ENCODE results near the gene PGBD1.
A peak's percentile ranks its signal among the peaks of the same experiment; 100 is the strongest.

The PGBD1 gene, protein sequence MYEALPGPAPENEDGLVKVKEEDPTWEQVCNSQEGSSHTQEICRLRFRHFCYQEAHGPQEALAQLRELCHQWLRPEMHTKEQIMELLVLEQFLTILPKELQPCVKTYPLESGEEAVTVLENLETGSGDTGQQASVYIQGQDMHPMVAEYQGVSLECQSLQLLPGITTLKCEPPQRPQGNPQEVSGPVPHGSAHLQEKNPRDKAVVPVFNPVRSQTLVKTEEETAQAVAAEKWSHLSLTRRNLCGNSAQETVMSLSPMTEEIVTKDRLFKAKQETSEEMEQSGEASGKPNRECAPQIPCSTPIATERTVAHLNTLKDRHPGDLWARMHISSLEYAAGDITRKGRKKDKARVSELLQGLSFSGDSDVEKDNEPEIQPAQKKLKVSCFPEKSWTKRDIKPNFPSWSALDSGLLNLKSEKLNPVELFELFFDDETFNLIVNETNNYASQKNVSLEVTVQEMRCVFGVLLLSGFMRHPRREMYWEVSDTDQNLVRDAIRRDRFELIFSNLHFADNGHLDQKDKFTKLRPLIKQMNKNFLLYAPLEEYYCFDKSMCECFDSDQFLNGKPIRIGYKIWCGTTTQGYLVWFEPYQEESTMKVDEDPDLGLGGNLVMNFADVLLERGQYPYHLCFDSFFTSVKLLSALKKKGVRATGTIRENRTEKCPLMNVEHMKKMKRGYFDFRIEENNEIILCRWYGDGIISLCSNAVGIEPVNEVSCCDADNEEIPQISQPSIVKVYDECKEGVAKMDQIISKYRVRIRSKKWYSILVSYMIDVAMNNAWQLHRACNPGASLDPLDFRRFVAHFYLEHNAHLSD

DNA sequence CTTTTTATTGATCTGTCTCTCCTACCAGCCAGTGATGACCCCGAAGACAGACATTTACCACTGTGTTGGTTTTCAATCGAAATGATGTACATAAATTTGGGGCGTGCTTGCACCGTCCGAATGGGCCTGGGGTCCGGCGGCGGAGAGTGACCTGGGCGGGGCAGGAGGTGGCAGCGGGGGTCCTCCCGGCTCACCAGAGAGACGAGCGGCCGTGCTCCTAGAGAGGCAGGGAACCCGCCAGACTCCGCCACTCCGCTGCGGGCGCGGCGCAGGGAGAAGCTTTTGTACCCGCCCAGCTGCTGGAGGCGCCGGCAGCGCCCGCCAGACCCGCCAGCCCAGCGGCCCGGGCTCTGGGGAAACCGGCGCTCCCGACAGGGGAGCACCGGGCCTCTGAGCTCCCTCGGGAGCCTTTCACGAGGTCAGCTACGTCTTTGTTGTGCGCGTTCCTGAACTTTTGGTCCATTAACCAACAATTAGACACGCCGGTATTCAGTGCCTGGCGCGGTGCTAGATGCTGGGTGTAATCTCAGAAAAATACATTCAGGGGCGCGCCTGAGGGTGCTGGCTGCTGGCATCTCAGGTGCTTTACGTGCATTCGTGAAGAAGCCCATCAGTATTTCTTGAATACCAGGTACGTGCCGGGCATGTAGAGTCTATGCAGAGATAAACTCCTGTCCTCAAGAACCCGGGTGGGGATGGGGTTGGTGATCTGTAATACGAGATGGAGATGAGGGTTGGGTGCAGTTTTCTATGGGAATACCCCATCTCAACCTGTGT, at the start of gene PGBD1:
Gene PGBD1 (plus strand): TSS at position 285 of the 777 bp plus-strand sequence. CDS start 2,242 bp downstream, outside the sequence.
- in situ Hi-C loops (cut with HindIII; ENCODE audit: low sequenced_read_pairs) = no loop called here
- peak; percentile 78 for DNase-seq (ENCODE audit: low read depth, low spot score)
- peak within 1 kb of the TSS; percentile 66 for H3K4me3 ChIP-seq (ENCODE audit: low read depth, low read length)
- TF ChIP-seq, protein P1, sequence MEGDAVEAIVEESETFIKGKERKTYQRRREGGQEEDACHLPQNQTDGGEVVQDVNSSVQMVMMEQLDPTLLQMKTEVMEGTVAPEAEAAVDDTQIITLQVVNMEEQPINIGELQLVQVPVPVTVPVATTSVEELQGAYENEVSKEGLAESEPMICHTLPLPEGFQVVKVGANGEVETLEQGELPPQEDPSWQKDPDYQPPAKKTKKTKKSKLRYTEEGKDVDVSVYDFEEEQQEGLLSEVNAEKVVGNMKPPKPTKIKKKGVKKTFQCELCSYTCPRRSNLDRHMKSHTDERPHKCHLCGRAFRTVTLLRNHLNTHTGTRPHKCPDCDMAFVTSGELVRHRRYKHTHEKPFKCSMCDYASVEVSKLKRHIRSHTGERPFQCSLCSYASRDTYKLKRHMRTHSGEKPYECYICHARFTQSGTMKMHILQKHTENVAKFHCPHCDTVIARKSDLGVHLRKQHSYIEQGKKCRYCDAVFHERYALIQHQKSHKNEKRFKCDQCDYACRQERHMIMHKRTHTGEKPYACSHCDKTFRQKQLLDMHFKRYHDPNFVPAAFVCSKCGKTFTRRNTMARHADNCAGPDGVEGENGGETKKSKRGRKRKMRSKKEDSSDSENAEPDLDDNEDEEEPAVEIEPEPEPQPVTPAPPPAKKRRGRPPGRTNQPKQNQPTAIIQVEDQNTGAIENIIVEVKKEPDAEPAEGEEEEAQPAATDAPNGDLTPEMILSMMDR (IDR thresholded peaks at IDR 0.05; ENCODE audit: low read depth, low read length) = no peak

DNA sequence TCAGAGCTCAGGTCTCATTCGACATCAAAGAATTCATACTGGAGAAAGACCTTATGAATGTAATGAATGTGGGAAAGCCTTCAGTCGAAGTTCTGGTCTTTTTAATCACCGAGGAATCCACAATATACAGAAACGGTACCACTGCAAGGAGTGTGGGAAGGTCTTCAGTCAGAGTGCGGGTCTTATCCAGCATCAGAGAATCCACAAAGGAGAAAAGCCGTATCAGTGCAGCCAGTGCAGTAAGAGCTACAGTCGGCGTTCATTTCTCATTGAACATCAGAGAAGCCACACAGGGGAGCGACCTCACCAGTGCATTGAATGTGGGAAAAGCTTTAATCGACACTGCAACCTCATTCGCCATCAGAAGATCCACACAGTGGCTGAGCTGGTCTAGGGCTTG, 48.6 kb upstream of the PGBD1 start:
- no peak overlapping the region for H3K4me3 ChIP-seq (ENCODE audit: low read depth, low read length)
- in situ Hi-C loops (cut with HindIII; ENCODE audit: low sequenced_read_pairs) = no loop called here
- TF ChIP-seq, protein P1 (IDR thresholded peaks at IDR 0.05; ENCODE audit: low read depth, low read length) = no peak
- DNase-seq (ENCODE audit: low read depth, low spot score) = no peak

DNA sequence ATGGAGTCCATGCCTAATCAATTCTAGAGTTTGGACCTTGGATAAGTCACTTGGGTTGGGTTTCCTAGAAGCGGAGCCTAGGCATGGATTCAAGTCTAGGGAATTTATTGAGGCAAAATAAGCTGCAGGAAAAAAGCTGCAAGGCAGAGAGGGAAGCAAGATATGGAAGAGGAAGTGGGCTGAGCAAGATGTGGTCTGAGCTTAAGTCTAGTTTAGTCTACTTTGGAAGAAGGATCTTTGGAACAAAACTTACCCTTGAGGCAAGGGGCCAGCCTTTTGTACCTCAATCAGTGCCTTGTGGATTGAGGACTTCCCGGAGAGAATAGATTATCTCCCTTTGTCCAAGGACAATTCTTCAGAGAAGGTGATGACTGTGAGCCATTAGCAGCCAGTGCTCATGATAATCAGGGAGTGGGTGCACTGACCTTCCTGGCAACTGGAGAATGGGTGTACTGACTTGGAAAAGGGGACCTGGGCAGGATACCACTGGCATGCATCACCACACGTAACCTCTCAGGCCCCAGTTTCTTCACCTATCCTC, 45.4 kb upstream of the PGBD1 start:
- no peak for DNase-seq (ENCODE audit: low read depth, low spot score)
- no peak overlapping the region for H3K4me3 ChIP-seq (ENCODE audit: low read depth, low read length)
- TF ChIP-seq, protein P1 (IDR thresholded peaks at IDR 0.05; ENCODE audit: low read depth, low read length) = no peak
- in situ Hi-C loops (cut with HindIII; ENCODE audit: low sequenced_read_pairs) = no loop called here

DNA sequence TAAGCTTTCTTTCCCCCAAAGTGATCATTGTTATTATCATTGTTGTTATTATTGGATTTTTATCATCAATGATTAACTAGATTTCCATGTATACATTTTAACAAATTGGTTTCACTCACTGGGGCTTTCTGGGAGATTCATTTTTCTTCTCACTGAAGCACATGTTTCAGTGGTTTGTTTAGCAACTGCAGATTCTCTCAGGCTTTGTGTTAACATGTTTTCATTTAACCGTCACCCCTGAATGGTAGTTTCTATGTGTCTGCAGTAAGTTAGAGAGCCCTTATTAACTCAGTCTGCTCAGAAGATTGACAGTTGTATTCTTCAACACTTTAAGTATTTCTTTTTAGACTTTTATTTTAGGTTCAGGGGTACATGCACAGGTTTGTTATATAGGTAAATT, 41.7 kb upstream of the PGBD1 start:
- no peak overlapping the region for H3K4me3 ChIP-seq (ENCODE audit: low read depth, low read length)
- TF ChIP-seq, protein P1 (IDR thresholded peaks at IDR 0.05; ENCODE audit: low read depth, low read length) = no peak
- DNase-seq (ENCODE audit: low read depth, low spot score) = no peak
- in situ Hi-C loops (cut with HindIII; ENCODE audit: low sequenced_read_pairs) = no loop called here

DNA sequence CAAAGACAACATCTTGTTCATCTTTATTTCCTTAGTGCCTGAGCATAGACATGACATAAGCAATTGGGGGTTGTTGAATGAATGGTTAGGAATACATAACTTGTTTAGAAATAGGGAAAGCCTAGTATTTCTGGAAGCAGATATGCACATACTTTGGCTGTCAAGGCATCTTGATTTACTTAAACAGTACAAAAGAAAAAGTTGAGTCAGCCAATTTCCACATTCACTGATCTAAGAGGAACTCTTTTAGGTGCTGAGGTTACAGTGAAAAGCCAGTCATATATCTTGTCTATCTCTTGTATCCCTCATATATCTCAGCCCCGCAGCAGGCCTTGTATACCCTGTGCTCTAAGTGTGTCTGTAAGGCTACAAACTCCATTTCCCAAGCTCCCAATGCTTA, 40.9 kb upstream of the PGBD1 start:
- DNase-seq (ENCODE audit: low read depth, low spot score) = no peak
- in situ Hi-C loops (cut with HindIII; ENCODE audit: low sequenced_read_pairs) = no loop called here
- H3K4me3 ChIP-seq (ENCODE audit: low read depth, low read length) = no peak overlapping the region
- TF ChIP-seq, protein P1 (IDR thresholded peaks at IDR 0.05; ENCODE audit: low read depth, low read length) = no peak

DNA sequence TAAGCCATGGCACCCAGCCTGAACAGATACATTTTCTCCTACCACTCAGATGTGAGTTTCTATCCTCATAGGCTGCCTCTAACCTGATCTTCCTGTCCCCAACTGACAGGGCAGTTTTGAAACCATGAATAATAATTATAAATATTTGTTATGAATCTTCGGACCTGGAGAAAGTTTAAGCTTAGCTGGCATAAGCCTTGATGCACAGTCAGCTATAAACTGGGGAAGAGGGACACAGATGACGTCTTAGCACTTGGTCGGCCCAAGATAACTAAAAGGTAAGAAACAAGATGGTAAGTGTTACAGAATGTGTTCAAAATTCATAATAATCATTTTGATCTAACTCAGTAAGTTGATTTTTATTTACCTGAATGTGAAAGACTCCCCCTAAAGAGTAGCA, 37.4 kb upstream of the PGBD1 start:
- in situ Hi-C loops (cut with HindIII; ENCODE audit: low sequenced_read_pairs) = no loop called here
- H3K4me3 ChIP-seq (ENCODE audit: low read depth, low read length) = no peak overlapping the region
- TF ChIP-seq, protein P1 (IDR thresholded peaks at IDR 0.05; ENCODE audit: low read depth, low read length) = no peak
- DNase-seq (ENCODE audit: low read depth, low spot score) = no peak
